ENCODE results near the gene JAKMIP2.

DNA sequence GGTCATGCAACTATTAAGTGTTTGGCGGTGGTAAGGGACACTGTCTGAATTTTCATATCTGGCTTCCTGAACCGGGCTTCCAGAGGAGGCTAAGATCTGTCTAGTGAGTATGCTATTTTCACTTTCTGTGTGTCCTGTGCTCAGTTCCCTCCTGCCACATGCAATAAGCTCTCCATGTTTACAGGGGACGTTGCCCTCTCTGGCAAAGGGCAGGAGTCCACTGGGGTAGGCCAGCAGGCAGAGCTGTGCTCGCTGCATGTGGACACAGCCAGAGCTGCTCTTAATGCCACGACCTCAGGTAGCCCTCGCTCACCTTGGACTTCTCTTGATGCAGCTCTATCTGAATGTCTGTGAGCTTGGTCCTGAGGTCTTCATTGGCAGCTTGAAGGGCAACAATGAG, 111.2 kb downstream of the JAKMIP2 start:
- no peak for TF ChIP-seq CTCF (IDR thresholded peaks at IDR 0.05)
- TF ChIP-seq POLR2AphosphoS5 (IDR thresholded peaks at IDR 0.05; ENCODE audit: insufficient read depth in 1 of 2, low read depth in 1 of 2), result no peak
